CD4-positive, alpha-beta T cell treated with Interleukin-15 for 4 hours (primary cell): ENCODE results near the gene TBCK.
"Not testable (repeated sequence)": the region's sequence is repeated elsewhere in the genome, so short reads cannot be mapped to it uniquely, and the experiment has no call there.

Experiments used
- DNase-seq: peaks from one replicate; pipeline ENCODE4 v3.0.0-alpha.2; 2020; ENCODE audit warnings: low spot score

TBCK gene

DNA sequence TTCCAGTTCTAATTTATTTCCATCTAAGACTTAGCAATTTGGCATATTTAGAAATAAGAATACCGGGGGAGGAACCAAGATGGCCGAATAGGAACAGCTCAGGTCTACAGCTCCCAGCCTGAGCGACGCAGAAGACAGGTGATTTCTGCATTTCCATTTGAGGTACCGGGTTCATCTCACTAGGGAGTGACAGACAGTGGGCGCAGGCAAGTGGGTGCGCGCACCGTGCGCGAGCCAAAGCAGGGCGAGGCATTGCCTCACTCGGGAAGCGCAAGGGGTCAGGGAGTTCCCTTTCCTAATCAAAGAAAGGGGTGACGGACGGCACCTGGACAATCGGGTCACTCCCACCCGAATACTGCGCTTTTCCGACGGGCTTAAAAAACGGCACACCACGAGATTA lies 102.7 kb downstream of the TBCK start:
- DNase-seq = not testable (repeated sequence)

DNA sequence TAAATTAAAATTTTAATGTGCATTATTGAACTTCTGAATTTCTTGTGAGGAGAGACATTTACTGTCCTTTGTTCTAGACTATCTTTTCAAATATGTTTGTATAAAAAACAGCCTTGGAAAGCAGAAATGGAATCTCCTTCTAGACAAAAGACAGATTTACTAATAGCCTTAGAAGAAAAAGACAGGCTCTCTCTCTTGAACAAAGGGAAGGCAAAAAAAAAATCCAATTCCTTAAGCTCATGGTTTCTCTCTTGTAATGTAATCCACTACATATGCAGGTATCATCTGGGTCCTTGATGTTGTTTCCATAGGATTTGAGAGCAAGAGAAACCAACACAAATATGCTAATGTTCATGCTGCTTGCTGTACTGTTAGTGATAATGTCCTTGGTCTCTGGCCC lies 106.0 kb downstream of the TBCK start:
- DNase-seq = no peak

DNA sequence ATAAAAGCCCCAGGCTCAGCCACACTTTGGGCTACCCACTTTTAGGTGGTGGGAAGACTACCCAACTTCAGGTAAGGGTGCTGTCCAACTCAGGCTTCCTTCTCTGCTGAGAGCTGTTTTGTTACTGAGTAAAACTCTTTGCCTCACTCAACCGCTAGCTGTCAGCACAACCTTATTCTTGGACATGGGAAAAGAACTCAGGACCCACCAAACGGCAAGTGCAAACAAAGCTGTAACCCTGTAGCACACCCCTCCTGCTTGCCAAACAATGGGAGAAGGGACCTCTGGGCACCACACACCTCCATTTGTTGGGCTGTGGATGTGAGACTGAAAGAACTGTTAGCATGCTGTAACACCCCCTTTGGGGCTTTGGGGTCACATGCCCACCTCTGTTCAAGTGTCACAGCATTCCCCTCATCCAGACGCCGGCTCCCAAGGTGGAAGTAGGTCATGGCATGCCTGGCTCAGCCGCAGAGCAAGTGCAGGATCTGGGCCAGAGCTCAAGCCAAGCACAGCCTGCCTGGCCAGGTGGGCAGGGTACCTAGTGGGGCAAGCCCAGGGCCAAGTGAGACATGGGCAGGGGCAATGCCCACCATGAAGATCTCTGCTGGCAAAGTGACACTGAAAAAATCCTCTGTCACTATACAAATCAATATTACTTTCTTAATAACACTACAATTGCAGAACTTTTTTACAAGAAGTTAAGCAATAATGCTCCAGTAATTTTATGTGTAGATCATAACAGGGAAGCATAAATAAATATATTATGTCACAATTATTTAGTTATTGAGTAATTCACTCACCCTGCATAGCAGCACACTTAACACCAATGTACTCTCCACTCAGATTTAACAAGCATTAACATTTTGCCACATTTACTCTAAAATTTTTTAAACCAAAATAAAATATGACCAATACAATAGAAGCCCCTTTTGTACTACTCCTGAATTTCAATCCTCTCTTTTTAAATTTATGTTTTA lies 107.2 kb downstream of the TBCK start:
- no peak for DNase-seq

DNA sequence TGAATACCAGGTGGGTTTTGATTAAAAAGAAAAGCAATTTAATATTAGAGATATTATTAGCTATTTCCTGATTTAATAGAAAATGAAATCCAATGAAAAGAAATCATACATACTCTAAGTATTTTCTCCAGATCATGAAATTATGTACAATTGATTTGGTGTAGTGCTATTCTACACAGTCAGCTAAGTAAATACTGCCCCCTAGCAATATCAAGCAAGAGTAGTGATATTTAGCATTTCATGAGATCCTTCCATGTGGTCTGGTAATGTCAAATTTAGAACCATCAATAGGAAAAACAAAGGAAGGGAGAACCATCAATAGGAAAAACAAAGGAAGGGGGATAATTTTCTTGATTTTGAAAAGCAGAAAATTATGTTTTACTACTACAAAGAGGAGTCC lies 114.6 kb downstream of the TBCK start:
- no peak for DNase-seq

DNA sequence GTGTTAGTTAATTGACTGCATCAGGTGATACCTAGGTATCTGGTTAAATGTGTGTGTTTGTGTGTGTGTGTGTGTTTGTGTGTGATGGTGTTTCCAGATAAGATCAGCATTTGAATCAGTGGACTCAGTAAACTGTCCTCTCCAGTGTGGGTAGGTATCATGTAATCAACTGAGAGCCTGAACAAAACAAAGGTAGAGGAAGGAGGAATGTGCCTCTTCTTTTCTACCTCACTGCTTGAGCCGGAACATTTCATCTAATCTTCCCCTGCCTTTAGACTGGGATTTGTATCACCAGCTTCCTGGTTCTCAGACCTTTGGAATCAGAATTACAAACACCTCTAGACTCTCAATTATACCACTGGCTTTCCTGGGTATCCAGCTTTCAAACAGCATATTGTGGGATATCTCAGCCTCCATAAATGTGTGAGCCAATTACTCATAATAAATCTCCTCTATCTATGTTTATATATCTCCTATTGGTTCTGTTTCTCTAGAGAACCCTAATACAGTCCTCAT lies 120.5 kb downstream of the TBCK start:
- no peak for DNase-seq

- no peak for DNase-seq
Observed at GRCh38 chr4:106194801-106195200, 121.2 kb downstream of the TBCK start.

- DNase-seq = no peak
Observed at GRCh38 chr4:106192131-106192530, 123.9 kb downstream of the TBCK start.

DNA sequence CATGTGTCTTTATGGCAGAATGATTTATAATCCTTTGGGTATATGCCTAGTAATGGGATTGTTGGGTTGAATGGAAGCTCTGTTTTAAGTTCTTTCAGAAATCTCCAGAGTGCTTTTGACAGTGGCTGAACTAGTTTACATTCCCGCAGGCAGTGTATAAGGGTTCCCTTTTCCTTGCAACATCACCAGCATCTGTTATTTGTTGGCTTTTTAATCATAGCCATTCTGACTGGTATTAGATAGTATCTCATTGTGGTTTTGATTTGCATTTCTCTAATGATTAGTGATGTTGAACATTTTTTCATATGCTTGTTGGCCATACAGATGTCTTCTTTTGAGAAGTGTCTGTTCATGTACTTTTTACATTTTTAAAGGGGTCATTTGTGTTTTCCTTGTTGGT lies 129.8 kb downstream of the TBCK start:
- DNase-seq = no peak

DNA sequence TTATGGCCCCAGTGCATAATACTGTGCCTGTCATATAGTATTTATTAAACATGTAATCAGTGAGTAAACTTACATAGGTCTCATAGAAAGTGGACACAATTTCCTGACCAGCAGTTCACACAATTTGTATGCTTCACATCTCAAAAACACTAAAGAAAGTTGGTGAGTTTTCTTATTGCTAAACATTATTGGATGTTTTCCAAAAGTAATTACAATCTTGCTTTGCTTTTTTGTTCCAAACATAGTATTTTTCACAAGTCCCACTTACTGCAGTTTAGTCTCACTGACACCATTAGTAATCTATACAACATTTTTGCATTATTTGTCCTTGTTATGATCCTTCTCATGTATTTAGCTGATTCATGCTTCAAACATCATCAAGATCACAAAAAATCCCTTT lies 132.5 kb downstream of the TBCK start:
- DNase-seq = no peak

- no peak for DNase-seq
Observed at GRCh38 chr4:106172861-106173260, 143.1 kb downstream of the TBCK start.

DNA sequence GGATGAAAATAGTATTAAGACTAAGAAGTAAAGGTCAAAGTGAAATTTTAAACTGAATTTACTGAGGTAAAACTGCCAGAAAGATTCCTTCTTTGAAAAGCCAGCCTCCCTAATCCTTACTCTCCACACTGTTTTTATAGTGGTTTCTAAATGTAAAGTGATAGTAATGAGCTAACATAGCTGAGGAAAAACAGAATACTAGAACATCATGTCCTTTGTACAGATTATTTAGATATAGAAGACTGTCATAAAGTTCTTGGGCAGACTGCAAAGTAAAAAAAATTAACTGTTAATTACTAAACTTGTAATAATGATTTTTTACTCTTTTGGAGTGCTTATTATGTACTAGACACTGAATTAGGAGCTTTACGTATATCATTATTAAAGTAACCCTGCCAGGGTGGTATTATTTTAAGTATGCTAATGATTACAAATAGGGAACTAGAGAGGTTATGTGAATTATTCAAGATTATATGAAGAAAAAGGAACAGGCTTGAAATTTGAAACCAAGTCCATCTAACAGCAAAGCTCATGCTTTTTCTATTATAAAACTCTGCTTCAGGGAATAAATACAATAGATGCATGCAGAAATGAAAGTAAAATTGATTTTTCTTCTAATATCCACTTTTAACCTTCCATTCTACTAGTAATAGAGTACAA lies 150.5 kb downstream of the TBCK start:
- DNase-seq = no peak

- no peak for DNase-seq
Observed at GRCh38 chr4:106162278-106162677, 153.7 kb downstream of the TBCK start.

DNA sequence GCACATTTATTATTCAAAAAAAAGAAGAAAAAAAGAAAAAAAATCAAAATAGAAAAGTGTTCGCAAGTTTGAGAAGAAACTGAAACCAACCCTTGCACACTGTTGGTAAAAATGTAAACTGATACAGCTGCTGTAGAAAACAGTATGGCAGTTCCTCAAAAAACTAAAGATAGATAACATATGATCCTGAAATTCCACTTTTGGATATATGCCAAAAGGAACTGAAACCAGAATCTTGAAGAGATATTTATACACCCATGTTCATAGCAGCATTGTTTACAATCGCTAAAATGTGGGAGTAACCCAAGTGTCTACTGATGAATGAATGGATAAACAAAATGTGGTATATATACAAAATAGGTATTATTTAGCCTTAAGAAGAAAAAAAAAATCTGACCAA lies 155.4 kb downstream of the TBCK start:
- no peak for DNase-seq

- DNase-seq = no peak
Observed at GRCh38 chr4:106149911-106150310, 166.1 kb downstream of the TBCK start.

GRCh38 chr4:106149026-106149425 lies 167.0 kb downstream of the TBCK start:
- DNase-seq = no peak

GRCh38 chr4:106142616-106143127 lies 173.3 kb downstream of the TBCK start:
- DNase-seq = no peak

- DNase-seq = no peak
Observed at GRCh38 chr4:106140601-106141000, 175.4 kb downstream of the TBCK start.

GRCh38 chr4:106136777-106137331 lies 179.2 kb downstream of the TBCK start:
- no peak for DNase-seq

DNA sequence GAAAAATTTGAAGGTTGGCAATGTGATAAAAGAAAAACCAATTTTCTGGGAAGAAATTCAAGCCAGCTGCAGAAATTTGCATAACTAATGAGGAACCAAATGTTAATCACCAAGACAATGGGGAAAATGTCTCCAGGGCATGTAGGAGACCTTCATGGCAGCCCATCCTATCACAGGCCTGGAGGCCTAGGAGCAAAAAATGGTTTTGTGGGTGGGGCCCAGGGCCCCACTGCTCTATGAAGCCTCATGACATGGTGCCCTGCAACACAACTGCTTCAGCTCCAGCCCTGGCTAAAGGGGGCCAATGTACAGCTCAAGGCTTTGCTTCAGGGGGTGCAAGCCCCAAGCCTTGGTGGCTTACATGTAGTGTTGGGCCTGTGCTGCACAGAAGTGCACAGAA lies 184.0 kb downstream of the TBCK start:
- no peak for DNase-seq

DNA sequence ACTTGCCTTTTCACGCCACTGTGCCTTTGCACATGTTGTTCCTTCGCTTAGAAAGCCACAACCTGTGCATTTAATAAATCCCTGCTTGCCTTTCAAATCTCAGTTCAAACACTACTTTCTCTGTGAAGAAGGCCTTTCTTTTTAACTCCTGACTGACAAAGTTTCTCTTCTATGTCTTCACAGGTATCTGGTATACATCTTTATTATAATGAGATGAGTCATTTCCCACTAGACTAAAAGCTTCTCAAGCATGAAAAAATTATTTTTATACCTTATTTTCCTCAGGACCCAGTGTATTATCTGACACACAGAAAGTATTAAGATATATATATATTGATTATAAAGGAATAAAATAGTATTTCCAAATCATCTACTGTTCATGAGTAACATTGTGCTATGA lies 189.9 kb downstream of the TBCK start:
- DNase-seq = no peak

DNA sequence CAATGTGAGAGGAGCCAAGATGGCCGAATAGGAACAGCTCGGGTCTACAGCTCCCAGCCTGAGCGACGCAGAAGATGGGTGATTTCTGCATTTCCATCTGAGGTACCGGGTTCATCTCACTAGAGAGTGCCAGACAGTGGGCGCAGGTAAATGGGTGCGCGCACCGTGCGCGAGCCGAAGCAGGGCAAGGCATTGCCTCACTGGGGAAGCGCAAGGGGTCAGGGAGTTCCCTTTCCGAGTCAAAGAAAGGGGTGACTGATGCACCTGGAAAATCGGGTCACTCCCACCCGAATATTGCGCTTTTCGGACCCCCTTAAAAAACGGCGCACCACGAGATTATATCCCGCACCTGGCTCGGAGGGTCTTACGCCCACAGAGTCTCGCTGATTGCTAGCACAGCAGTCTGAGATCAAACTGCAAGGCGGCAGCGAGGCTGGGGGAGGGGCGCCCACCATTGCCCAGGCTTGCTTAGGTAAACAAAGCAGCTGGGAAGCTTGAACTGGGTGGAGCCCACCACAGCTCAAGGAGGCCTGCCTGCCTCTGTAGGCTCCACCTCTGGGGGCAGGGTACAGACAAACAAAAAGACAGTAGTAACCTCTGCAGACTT lies 196.0 kb downstream of the TBCK start:
- DNase-seq = not testable (repeated sequence)

- no peak for DNase-seq
Observed at GRCh38 chr4:106116025-106116424, 200.0 kb downstream of the TBCK start.
